ENCODE data around the gene ICAM1. TPM values are rescaled to one million over a fixed set of nuclear protein-coding genes. Genes with fewer than 3 reads are reported as not detected.

ICAM1 gene
- total RNA-seq, 1 experiment from 2014 or later: 23.8 TPM

GRCh38 chr19:10335352-10335985 is 64.5 kb downstream of the ICAM1 start:
- Histone ChIP-seq H3K4me2 (peak overlapping the region; percentile 99), H3K36me3 (ENCODE audit: low read depth) (0 out of 2 replicates have a peak, but pooled peaks cover 3% of the 10 kb centered on the region), H4K20me1 (ENCODE audit: insufficient read depth) (peaks cover 7% of the 10 kb centered on the region), H3F3A (ENCODE audit: insufficient read depth, low read depth) (peaks cover 6% of the 10 kb centered on the region; the same call in 1 of the 2 replicates), H3K27me3 (ENCODE audit: insufficient read depth, low read depth) (no peaks in the 10 kb centered on the region), H3K4me1 (replicated peaks; ENCODE audit: insufficient read depth) (peaks cover 10% of the 10 kb centered on the region), H3K27ac (no peak overlapping the region), H3K4me3 (peak overlapping the region; percentile 78; the same call in 1 of the 2 replicates), H3K9me3 (ENCODE audit: insufficient read depth, low read depth) (no peaks in the 10 kb centered on the region), H3K9me2 (ENCODE audit: insufficient read depth) (no peaks in the 10 kb centered on the region), H3K79me2 (ENCODE audit: low read depth) (peaks cover 24% of the 10 kb centered on the region), H2AFZ (peak overlapping the region; percentile 95; the same call in 1 of the 2 replicates)
- BruUV-seq (replicated peaks): no TSS peak
- intact Hi-C loops (cut with micrococcal nuclease; ENCODE audit: unreplicated experiment): no loop called here
- CTCF ChIA-PET: interaction anchor here (0.6 kb wide), 1 partner anchor 53 kb away, joined by 6 read pairs; no protein-coding TSS in a partner anchor
- TF ChIP-seq CTCF (conservative IDR thresholded peaks at IDR 0.05) (no peak), EZH2 (IDR thresholded peaks at IDR 0.05; ENCODE audit: low read depth) (no peak)
- no peak for DNase-seq
- POLR2A ChIA-PET (ENCODE audit: unreplicated experiment): interaction anchor here (1.1 to 1.2 kb wide), 2 partner anchors 64 to 66 kb away, joined by 6 to 7 read pairs; partner anchors contain the start of gene ICAM1

Small RNAs within 50 kb of the gene (microRNA-seq; reads per million reads assigned to microRNA genes)
- gene MIR4322 (ENCODE audit: borderline number of aligned reads, borderline replicate concordance): not detected

Other genes with a start within 250 kb of the ICAM1 start
- gene SHFL, start 184.8 kb upstream of the ICAM1 start, total RNA-seq (2021): 25.6 and 30.6 TPM in 2 replicates
- gene ANGPTL6, start 168.4 kb upstream of the ICAM1 start, total RNA-seq (2021): not detected in 2 replicates
- 38.4 and 41.0 TPM in 2 replicates for gene PPAN, start 164.8 kb upstream of the ICAM1 start, total RNA-seq (2021)
- 23.7 and 27.4 TPM in 2 replicates for gene P2RY11, start 159.4 kb upstream of the ICAM1 start, total RNA-seq (2021)
- gene EIF3G, start 151.2 kb upstream of the ICAM1 start, total RNA-seq (2021): 195 and 234 TPM in 2 replicates
- 111 and 117 TPM in 2 replicates for gene DNMT1, start 76.2 kb upstream of the ICAM1 start, total RNA-seq (2021)
- 6.9 and 7.3 TPM in 2 replicates for gene S1PR2, start 39.8 kb upstream of the ICAM1 start, total RNA-seq (2021)
- gene MRPL4, start 18.9 kb upstream of the ICAM1 start, total RNA-seq (2021): 96.4 and 98.2 TPM in 2 replicates
- 0.52 and 0.68 TPM in 2 replicates for gene ICAM4, start 15.8 kb downstream of the ICAM1 start, total RNA-seq (2021)
- gene ICAM5, start 18.8 kb downstream of the ICAM1 start, total RNA-seq (2021): 19.2 and 24.0 TPM in 2 replicates
- gene ZGLP1, start 38.7 kb downstream of the ICAM1 start, total RNA-seq (2021): 7.5 and 10.2 TPM in 2 replicates
- 23.1 and 29.2 TPM in 2 replicates for gene FDX2, start 44.9 kb downstream of the ICAM1 start, total RNA-seq (2021)
- 52.9 and 83.9 TPM in 2 replicates for gene RAVER1, start 62.4 kb downstream of the ICAM1 start, total RNA-seq (2021)
- 14.0 and 22.7 TPM in 2 replicates for gene ICAM3, start 68.5 kb downstream of the ICAM1 start, total RNA-seq (2021)
- 94.7 and 102 TPM in 2 replicates for gene TYK2, start 109.5 kb downstream of the ICAM1 start, total RNA-seq (2021)
- gene CDC37, start 132.4 kb downstream of the ICAM1 start, total RNA-seq (2021): 156 and 191 TPM in 2 replicates
- 8.9 and 10.4 TPM in 2 replicates for gene PDE4A, start 149.4 kb downstream of the ICAM1 start, total RNA-seq (2021)
- 154 and 170 TPM in 2 replicates for gene KEAP1, start 232.2 kb downstream of the ICAM1 start, total RNA-seq (2021)
- 7.9 and 9.5 TPM in 2 replicates for gene S1PR5, start 246.3 kb downstream of the ICAM1 start, total RNA-seq (2021)

Data from PC-9 (cell line).